ENCODE measurements around the gene ZNF275.

ZNF275 gene

DNA sequence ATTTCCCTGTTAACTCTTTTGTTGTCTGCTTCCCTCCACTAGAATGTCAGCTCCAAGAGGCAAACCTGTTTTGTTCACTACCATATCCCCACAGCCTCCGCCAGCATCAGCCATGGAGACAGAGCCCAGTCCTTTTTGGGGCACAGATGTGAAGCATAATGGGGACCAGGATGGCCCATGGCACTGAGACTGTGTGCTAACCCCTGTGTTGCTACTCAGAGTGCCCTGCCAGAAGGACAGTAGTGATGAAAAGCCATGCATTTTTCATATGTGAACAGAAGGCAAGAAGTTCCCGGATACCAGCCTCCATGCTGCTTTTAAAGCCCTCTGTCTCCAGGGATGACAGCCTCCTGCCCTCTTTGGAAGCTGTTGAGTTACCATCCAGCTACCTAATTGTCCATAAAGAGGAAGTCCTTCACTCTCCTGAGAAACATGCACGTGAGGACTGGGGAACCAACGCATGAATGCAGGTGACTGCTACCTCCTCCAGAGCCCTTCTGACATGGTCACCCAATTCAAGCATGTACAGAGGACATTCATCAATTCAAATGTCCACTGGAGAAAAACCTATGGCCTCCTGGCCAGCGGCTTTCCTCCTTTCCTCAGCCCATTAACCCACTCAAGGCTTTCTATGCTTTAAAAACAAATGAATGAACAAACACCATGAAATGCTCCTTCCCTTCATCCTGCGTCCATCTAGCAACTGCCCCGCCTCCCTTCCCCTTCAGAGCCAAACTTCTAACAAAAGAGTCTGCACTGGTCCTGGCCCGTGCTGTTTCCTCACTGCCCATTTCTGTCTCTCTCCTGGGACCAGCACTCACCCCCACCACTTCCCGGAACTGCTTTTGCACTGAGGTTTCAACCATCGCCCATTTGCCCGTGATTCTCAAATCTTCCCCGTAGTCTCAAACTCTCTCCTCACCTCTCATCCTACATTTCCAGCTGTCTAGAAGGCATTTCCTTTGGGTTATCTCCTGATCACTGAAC, 30.4 kb upstream of the ZNF275 start:
- DNase-seq (ENCODE audit: low read depth): no peak
- no peak overlapping the region for H3K4me3 ChIP-seq (ENCODE audit: low read depth, low read length)
- TF ChIP-seq, protein P1, sequence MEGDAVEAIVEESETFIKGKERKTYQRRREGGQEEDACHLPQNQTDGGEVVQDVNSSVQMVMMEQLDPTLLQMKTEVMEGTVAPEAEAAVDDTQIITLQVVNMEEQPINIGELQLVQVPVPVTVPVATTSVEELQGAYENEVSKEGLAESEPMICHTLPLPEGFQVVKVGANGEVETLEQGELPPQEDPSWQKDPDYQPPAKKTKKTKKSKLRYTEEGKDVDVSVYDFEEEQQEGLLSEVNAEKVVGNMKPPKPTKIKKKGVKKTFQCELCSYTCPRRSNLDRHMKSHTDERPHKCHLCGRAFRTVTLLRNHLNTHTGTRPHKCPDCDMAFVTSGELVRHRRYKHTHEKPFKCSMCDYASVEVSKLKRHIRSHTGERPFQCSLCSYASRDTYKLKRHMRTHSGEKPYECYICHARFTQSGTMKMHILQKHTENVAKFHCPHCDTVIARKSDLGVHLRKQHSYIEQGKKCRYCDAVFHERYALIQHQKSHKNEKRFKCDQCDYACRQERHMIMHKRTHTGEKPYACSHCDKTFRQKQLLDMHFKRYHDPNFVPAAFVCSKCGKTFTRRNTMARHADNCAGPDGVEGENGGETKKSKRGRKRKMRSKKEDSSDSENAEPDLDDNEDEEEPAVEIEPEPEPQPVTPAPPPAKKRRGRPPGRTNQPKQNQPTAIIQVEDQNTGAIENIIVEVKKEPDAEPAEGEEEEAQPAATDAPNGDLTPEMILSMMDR (IDR thresholded peaks at IDR 0.05; ENCODE audit: insufficient read depth, low read depth, low read length, missing control alignments): no peak

DNA sequence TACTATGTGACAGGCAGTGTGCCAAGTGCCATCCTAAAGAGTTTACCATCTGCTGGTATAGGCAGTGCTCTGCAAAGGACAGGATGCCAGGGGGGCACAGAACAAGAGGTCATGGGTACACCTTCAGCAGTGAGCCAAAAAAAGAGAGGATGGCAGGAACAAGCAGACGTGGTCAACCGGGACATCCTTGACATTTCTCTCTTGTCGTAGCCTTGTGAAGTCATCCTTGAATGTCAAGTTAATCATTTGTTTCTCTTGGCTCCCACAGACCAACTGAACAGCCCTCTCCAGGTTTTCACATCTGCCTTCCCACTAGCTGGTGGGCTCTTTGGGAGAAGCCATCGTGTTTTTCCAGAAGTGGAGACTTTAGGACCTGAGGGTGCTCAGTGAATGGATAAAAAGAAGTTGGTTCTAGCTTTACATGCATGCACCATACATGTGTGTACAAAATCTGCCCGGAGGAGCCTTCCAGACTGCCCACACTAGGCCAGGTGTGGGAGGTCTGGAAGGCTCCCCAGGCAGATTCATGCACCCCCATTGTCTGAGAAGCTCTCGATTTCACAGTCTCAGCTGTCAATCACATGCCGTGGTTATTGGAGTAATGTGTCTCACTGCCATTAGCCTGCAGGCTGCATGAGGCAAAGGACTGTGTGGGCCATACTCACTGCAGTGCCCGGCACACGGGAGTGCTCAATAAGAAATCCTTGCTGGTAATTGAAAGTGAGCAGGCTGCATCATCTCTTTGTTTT, 28.8 kb upstream of the ZNF275 start:
- no peak for DNase-seq (ENCODE audit: low read depth)
- TF ChIP-seq, protein P1 (IDR thresholded peaks at IDR 0.05; ENCODE audit: insufficient read depth, low read depth, low read length, missing control alignments): no peak
- no peak overlapping the region for H3K4me3 ChIP-seq (ENCODE audit: low read depth, low read length)

DNA sequence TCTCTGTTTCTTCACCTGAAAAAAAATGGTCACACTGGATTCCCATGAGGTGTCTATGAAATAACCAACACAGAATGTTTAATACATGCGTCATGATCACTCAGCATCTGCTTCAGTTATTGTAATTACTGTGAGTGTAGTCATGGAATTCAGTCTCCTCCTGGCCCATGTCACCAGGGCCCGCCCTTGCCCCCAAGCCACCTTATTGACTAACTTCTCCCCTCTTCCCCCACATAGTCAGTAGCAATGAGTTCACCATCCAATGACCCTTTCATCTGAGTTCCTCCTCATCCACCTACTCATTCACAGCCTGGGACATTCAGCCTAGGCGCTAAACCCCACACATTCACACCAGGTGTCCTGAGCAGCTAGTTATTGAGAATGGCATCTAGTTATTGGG, 28.0 kb upstream of the ZNF275 start:
- no peak for DNase-seq (ENCODE audit: low read depth)
- TF ChIP-seq, protein P1 (IDR thresholded peaks at IDR 0.05; ENCODE audit: insufficient read depth, low read depth, low read length, missing control alignments): no peak
- H3K4me3 ChIP-seq (ENCODE audit: low read depth, low read length): no peak overlapping the region

DNA sequence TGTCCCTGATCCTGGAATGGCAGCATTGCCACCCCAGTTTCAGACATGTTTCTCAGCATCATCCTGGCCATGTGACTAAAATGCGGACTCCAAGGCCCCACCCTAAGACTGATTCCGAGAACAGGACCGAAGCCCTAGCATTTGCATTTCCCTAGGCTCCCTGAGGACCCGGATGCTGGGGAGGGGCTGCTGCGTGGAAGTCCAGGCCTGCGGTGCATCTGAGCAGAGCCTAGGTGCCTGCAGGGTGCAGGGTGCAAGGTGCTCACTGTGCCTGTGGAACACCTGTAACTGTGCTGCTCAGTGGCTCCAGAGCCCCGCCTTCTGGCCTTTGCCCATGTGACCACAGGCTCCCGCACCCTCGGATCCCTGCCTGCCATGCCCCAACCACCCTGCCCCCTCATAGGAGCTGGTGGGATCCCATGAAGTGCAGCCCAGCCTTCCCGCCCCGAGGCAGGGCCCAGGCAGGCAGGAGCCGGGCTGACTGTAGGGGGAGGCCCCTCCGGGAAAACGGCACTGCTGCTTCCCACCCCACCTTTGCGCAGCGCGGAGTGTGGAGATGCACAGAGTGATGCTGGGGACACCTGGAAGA, 27.3 kb upstream of the ZNF275 start:
- DNase-seq (ENCODE audit: low read depth): no peak
- TF ChIP-seq, protein P1 (IDR thresholded peaks at IDR 0.05; ENCODE audit: insufficient read depth, low read depth, low read length, missing control alignments): no peak
- H3K4me3 ChIP-seq (ENCODE audit: low read depth, low read length): no peak overlapping the region

DNA sequence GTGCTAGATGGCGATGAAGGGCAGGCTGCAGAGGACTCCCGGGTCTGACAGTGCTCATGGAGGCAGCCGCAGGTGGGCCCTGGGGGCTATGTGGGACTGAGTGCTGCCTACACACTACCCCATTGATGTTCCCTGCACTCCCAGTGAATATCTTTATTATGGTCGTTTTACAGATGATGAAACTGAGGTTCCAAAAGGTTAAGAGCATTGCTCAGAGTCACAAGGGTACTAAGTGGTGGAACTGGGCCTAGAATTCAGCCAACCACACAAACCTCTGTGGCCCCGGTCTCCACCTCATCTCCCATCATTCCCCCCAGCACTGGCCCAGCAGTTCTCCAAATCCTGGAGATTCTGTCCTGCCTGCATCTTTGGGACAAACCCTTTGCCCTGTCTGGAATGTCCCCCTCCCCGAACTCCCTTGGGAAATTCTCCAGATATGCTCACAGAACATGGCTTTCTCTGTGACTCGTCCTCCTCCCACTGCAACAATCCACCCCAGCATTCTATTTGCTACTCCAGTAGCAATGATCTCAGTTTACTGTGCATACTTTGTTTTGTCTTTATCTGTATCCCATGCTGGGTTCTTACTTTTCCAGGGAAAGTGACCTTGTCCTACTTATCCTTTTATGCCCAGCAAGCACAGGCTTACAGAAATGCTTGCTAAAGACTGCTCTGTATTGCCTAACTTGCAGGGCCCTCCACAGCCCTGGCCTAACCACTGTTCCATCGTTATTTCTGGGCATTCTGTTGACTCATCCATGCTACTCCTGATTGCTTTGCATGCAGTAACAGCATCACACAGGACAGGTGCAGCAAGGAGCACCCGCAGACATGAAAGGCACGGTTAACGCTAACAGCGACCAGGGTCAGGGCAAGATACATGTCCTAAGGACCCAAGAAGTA, 26.4 kb upstream of the ZNF275 start:
- DNase-seq (ENCODE audit: low read depth): no peak
- no peak overlapping the region for H3K4me3 ChIP-seq (ENCODE audit: low read depth, low read length)
- TF ChIP-seq, protein P1 (IDR thresholded peaks at IDR 0.05; ENCODE audit: insufficient read depth, low read depth, low read length, missing control alignments): no peak

DNA sequence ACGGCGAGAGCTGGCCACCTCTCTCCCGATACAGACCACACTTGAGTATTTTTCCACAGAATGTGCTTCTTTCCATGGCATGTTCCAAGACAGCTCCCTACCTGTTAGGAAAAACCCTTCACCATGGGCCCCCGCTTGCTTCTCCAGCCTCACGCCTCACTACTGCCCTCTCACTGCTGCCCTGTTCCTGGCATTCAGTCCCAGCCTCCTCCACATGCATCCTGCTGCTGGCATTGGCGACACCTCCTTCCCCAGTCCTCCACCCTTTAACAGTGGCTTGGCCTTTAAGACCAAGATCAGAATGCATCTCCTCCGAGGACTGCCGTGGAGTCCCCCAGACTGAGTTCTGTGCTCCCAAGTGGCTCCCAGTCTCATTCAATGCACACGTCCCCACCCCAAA, 23.1 kb upstream of the ZNF275 start:
- no peak overlapping the region for H3K4me3 ChIP-seq (ENCODE audit: low read depth, low read length)
- TF ChIP-seq, protein P1 (IDR thresholded peaks at IDR 0.05; ENCODE audit: insufficient read depth, low read depth, low read length, missing control alignments): no peak
- DNase-seq (ENCODE audit: low read depth): no peak

All from GM12865 (cell line).